ENCODE results near the gene INHBC. TPM values are rescaled to one million over a fixed set of nuclear protein-coding genes. Genes with fewer than 3 reads are reported as not detected.

The INHBC gene
- total RNA-seq, 2 donors from 2014 or later: not detected

- Histone ChIP-seq H3K27me3 (peaks cover 5% of the 10 kb centered on the region), H3K4me3 (no peak overlapping the region), H3K36me3 (no peaks in the 10 kb centered on the region), H3K27ac (no peak overlapping the region), H3K9ac (ENCODE audit: low read depth in 2 of 2, low read length in 2 of 2) (no peak overlapping the region), H3K9me3 (no peaks in the 10 kb centered on the region), H3K4me1 (peaks cover 7% of the 10 kb centered on the region)
- intact Hi-C loops (cut with DNase I): loop anchor here (5.0 kb wide), 1 partner anchor 158 kb away; no protein-coding TSS in a partner anchor
- TF ChIP-seq, protein P1, sequence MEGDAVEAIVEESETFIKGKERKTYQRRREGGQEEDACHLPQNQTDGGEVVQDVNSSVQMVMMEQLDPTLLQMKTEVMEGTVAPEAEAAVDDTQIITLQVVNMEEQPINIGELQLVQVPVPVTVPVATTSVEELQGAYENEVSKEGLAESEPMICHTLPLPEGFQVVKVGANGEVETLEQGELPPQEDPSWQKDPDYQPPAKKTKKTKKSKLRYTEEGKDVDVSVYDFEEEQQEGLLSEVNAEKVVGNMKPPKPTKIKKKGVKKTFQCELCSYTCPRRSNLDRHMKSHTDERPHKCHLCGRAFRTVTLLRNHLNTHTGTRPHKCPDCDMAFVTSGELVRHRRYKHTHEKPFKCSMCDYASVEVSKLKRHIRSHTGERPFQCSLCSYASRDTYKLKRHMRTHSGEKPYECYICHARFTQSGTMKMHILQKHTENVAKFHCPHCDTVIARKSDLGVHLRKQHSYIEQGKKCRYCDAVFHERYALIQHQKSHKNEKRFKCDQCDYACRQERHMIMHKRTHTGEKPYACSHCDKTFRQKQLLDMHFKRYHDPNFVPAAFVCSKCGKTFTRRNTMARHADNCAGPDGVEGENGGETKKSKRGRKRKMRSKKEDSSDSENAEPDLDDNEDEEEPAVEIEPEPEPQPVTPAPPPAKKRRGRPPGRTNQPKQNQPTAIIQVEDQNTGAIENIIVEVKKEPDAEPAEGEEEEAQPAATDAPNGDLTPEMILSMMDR (IDR thresholded peaks at IDR 0.05): no peak
- DNase-seq: no peak
Measured at GRCh38 chr12:57464569-57464968, 30.0 kb downstream of the INHBC start.

GRCh38 chr12:57465030-57465746, 30.6 kb downstream of the INHBC start:
- H3K4me1 ChIP-seq: peaks cover 7% of the 10 kb centered on the region
- no peak overlapping the region for H3K4me3 ChIP-seq
- H3K27me3 ChIP-seq: peaks cover 5% of the 10 kb centered on the region
- DNase-seq: no peak
- H3K36me3 ChIP-seq: no peaks in the 10 kb centered on the region
- no peaks in the 10 kb centered on the region for H3K9me3 ChIP-seq
- H3K27ac ChIP-seq: no peak overlapping the region
- TF ChIP-seq, protein P1 (IDR thresholded peaks at IDR 0.05): no peak
- no peak overlapping the region for H3K9ac ChIP-seq (ENCODE audit: low read depth in 2 of 2, low read length in 2 of 2)
- intact Hi-C loops (cut with DNase I): no loop called here

DNA sequence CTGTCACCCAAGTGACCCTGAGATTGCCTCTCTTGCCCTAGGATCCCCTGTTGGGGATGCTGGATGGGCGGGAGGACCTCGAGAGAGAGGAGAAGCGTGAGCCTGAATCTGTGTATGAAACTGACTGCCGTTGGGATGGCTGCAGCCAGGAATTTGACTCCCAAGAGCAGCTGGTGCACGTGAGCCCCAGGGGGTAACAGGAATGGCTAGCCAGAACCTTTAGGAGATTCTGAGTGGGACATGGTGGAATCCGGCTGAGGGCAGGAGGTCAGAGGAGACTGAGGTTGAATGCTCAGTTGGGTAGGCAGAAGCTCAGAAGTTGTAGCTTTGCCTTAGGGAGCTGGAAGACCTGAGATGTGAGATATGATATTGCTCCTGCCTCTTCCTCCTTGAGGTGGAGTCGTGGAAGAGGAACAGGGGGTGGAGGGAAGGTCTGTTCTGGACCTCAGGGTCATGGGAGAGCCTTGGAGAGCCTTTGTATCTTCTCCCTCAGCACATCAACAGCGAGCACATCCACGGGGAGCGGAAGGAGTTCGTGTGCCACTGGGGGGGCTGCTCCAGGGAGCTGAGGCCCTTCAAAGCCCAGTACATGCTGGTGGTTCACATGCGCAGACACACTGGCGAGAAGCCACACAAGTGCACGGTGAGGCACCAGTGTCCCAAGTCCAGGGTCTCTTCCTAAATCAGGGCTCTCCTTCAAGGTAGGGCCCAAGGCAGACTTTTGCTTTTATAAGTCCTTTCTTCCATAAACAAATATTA, 31.3 kb downstream of the INHBC start:
- intact Hi-C loops (cut with DNase I): no loop called here
- no peak for DNase-seq

GRCh38 chr12:57467212-57467874, 32.8 kb downstream of the INHBC start:
- no peaks in the 10 kb centered on the region for H3K9me3 ChIP-seq
- no peaks in the 10 kb centered on the region for H3K27me3 ChIP-seq
- H3K9ac ChIP-seq (ENCODE audit: low read depth in 2 of 2, low read length in 2 of 2): no peak overlapping the region
- H3K4me1 ChIP-seq: no peaks in the 10 kb centered on the region
- H3K27ac ChIP-seq: no peak overlapping the region
- intact Hi-C loops (cut with DNase I): no loop called here
- TF ChIP-seq, protein P1 (IDR thresholded peaks at IDR 0.05): no peak
- H3K36me3 ChIP-seq: no peaks in the 10 kb centered on the region
- no peak overlapping the region for H3K4me3 ChIP-seq
- DNase-seq: no peak

More for the DNA sequence above, 31.3 kb downstream of the INHBC start:
- Histone ChIP-seq H3K27ac (no peak overlapping the region), H3K27me3 (peaks cover 2% of the 10 kb centered on the region), H3K36me3 (no peaks in the 10 kb centered on the region), H3K4me3 (no peak overlapping the region), H3K9ac (ENCODE audit: low read depth in 2 of 2, low read length in 2 of 2) (no peak overlapping the region), H3K9me3 (no peaks in the 10 kb centered on the region), H3K4me1 (peaks cover 4% of the 10 kb centered on the region)
- TF ChIP-seq, protein P1 (IDR thresholded peaks at IDR 0.05): no peak

GRCh38 chr12:57467915-57468314, 33.3 kb downstream of the INHBC start:
- no peak for DNase-seq
- H3K4me3 ChIP-seq: no peak overlapping the region
- H3K4me1 ChIP-seq: no peaks in the 10 kb centered on the region
- no peaks in the 10 kb centered on the region for H3K36me3 ChIP-seq
- TF ChIP-seq, protein P1 (IDR thresholded peaks at IDR 0.05): no peak
- no peak overlapping the region for H3K9ac ChIP-seq (ENCODE audit: low read depth in 2 of 2, low read length in 2 of 2)
- intact Hi-C loops (cut with DNase I): no loop called here
- H3K27me3 ChIP-seq: peaks cover under 1% of the 10 kb centered on the region
- no peak overlapping the region for H3K27ac ChIP-seq
- H3K9me3 ChIP-seq: no peaks in the 10 kb centered on the region
